Measurements from ENCODE around the gene FAM167B.
"Not testable (repeated sequence)": the region's sequence is repeated elsewhere in the genome, so short reads cannot be mapped to it uniquely, and the experiment has no call there.

Gene FAM167B

DNA sequence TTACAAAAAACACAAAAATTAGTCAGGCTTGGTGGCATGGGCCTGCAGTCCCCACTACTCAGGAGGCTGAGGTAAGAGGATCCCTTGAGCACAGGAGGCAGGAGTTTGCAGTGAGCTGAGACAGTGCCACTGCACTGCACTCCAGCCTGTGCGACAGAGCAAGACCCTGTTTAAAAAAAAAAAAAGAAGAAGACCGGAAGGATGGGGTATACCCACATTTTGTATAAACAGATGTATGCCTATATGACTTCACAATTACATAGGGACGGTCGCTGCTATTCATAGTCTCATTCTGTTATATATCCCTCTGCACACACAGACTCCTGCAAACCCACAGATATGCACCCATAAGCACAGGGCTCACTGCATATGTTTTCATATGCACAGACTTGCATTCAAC is 16.7 kb downstream of the FAM167B start:
- DNase-seq: no peak

DNA sequence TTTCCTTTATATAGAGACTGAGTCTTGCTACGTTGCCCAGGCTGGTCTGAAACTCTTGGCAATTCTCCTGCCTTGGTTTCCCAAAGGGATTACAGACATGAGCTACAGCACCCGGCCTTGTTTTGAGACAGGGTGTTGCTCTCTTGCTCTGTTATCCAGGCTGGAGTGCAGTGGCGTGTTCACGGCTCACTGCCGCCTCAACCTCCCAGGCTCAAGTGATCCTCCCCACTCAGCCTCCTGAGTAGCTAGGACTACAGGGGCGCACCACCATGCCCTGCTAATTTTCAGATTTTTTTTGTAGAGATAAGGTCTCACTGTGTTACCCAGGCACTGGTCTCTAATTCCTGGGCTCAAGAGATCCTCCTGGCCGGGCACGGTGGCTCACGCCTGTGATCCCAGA is 18.8 kb downstream of the FAM167B start:
- no peak for DNase-seq

DNA sequence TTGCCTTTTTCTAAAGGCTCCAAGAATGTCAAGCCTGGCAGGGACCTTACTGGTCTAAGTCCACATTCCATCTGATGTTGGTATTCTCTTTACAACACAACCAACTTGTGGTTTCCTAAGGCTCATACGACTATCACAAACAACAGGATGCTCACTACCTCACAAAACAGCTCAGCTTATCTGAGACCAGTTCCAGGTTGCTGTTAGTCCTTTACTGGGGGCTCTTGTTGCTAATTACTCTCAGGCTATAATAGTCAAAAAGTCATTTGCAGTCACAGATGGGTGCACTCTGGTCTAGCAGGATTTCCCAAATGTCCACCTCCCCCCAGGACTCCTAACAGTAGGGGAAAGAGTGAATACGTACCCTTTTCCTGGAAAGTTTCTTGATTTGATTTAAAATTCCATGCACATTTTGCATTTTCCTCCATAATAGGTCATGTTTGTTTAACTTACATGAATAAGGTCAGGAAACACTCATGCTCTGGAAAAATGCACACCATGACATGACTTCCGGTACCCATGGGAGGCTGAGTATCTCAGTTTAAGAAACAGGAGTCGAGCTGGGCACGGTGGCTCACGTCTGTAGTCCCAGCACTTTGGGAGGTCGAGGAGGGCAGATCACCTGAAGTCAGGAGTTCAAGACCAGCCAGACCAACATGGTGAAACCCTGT is 20.0 kb downstream of the FAM167B start:
- no peak for DNase-seq

DNA sequence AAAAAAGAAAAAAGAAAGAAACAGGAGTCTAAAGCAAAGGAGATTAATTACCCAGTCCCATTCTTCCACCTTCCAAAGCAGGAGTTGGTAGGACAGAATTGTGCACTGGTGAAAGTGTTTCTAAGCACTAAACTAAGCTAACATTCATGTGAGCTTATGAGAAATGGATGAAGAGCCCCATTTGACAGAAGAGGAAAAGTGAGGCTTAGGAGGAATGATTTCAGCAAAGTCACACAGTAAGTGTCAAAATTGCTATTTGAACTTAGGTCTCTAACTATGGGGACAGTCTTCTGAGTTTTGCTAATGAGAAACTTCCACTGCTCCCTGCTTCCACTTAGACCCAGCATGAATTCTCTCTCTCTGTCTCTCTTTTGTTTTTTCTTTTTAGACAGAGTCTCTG is 22.7 kb downstream of the FAM167B start:
- no peak for DNase-seq

DNA sequence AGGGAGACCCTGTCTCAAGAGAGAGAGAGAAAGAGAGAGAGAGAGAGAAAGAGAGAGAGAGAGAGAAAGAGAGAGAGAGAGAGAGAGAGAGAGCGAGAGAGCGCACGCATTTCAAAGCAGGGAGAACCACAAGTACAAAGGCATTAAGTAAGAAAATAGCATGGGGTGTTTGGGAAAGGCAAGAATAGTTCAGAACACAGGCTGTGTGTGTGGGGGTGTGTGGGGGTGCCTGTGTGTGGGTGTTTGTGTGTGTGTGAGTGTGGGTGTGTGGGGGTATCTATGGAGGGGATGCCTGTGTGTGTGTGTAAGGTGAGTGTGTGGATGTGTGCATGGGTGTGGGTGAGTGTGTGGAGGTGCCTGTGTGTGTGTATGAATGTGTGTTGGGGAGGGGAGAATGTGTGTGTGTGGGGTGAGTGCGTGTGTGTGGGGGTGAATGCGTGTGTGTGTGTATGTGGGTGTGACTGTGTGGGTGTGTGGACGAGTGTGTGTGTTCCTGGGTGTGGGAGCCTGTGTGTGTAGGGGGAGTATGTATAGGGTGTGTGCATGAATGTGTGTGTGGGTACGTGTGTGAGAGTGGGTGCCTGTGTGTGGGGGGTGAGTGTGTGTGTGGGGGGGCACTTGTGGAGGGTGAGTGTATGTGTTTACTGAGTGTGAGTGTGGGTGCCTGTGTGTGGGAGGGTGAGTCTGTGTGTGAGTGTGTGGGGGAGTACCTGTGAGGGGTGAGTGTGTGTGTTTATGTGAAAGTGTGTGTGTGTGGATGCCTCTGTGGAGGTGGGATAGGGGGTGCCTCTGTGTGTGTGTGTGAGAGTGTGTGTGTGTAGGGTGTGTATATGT is 25.8 kb downstream of the FAM167B start:
- DNase-seq: no peak

DNA sequence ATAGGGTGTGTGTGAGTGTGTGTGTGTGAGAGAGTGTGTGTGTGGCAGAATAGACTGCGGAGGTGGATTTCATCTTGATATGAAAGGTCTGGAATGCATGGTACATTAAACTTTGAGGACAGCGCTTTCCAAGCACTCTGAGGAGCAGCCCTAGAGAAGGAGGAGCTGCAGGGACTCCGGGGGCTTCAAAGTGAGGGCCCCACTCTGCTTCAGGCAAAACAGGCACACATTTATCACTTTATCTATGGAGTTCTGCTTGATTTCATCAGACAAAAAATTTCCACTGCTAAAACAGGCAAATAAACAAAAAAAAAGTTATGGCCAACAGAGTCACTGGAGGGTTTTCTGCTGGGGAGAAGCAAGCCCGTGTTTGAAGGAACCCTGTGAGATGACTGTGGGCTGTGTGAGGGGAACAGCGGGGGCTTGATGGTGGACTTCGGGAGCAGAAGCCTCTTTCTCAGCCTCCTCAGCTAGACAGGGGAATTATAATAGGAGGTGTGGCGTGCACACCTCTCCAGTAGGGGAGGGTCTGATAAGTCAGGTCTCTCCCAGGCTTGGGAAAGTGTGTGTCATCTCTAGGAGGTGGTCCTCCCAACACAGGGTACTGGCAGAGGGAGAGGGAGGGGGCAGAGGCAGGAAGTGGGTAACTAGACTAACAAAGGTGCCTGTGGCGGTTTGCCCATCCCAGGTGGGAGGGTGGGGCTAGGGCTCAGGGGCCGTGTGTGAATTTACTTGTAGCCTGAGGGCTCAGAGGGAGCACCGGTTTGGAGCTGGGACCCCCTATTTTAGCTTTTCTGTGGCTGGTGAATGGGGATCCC is 26.6 kb downstream of the FAM167B start:
- DNase-seq: no peak

DNA sequence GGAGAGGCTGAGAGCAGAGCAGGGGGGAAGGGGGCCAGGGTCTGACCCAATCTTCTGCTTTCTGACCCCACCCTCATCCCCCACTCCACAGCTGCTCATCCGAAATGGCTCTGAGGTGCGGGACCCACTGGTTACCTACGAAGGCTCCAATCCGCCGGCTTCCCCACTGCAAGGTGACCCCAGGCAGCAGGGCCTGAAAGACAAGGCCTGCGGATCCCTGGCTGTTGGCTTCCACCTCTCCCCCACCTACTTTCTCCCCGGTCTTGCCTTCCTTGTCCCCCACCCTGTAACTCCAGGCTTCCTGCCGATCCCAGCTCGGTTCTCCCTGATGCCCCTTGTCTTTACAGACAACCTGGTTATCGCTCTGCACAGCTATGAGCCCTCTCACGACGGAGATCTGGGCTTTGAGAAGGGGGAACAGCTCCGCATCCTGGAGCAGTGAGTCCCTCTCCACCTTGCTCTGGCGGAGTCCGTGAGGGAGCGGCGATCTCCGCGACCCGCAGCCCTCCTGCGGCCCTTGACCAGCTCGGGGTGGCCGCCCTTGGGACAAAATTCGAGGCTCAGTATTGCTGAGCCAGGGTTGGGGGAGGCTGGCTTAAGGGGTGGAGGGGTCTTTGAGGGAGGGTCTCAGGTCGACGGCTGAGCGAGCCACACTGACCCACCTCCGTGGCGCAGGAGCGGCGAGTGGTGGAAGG is 27.8 kb downstream of the FAM167B start:
- no peak for DNase-seq

DNA sequence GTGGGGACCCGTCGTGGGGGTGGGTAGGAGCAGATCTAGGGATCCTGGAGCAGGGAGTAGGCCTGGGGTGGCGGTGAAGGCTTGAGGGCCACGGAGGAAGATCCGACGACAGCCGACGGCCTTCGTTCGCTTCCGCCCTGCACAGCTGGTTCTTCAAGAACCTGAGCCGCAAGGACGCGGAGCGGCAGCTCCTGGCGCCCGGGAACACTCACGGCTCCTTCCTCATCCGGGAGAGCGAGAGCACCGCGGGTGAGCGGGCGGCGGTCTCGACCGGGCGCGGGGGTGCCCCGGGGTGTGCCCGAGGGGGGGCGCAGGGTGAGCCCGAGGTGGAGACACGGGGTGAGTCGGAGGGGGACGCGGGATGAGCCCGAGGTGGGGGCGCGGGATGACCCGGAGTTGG is 28.4 kb downstream of the FAM167B start:
- DNase-seq: no peak

DNA sequence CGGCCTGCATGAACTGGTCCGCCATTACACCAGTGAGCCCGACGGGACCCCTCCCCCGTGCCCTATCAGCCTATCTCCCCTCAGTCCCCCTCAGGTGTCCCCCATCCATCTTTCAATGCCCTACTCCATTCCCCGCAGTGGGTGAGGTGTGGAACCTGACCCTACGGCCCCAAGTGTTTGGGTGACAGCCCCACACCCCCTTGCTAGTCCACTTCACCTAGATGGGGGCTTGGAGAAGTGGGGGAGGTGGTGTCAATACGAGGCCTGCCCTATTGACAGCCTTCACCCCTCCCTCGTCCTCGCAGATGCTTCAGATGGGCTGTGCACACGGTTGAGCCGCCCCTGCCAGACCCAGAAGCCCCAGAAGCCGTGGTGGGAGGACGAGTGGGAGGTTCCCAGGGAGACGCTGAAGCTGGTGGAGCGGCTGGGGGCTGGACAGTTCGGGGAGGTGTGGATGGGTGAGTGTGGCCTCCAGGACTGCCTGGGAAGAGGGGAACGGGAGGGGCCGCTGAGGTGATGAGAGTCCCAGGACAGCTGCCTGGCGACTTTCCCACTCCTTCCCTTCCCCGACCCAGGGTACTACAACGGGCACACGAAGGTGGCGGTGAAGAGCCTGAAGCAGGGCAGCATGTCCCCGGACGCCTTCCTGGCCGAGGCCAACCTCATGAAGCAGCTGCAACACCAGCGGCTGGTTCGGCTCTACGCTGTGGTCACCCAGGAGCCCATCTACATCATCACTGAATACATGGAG is 29.2 kb downstream of the FAM167B start:
- no peak for DNase-seq

DNA sequence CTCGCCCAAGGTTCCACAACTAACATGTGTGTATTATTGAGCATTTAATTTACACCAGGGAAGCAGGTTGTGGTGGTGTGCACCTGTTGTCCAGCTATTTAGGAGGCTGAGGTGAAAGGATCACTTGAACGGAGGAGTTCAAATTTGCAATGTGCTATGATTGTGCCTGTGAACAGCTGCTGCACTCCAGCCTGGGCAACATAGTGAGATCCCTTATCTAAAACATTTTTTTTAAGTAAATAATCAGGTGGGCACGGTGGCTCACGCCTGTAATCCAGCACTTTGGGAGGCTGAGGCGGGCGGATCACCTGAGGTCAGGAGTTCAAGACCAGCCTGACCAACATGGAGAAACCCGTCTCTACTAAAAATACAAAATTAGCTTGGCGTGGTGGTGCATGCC is 37.8 kb downstream of the FAM167B start:
- DNase-seq: not testable (repeated sequence)

DNA sequence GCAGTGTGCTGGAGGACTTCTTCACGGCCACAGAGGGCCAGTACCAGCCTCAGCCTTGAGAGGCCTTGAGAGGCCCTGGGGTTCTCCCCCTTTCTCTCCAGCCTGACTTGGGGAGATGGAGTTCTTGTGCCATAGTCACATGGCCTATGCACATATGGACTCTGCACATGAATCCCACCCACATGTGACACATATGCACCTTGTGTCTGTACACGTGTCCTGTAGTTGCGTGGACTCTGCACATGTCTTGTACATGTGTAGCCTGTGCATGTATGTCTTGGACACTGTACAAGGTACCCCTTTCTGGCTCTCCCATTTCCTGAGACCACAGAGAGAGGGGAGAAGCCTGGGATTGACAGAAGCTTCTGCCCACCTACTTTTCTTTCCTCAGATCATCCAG is 38.6 kb downstream of the FAM167B start:
- DNase-seq: no peak

DNA sequence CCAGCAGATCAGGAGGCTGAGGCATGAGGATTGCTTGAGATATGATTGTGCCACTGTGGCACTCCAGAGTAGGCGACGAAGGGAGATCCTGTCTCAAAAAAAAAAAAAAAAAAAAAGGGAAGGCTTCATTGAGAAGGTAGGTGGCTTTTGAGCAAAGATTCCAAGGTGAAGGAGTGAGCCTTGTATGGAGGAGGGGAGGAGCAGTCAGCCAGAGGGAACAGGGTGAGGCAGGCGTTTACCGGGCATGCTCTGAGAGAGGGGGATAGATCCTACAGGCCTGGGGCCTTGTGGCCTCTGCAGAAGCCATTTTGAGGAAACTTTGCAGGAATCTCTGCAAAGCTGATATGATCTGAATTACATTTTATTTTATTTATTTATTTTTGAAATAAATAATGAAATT is 39.7 kb downstream of the FAM167B start:
- DNase-seq: no peak

DNA sequence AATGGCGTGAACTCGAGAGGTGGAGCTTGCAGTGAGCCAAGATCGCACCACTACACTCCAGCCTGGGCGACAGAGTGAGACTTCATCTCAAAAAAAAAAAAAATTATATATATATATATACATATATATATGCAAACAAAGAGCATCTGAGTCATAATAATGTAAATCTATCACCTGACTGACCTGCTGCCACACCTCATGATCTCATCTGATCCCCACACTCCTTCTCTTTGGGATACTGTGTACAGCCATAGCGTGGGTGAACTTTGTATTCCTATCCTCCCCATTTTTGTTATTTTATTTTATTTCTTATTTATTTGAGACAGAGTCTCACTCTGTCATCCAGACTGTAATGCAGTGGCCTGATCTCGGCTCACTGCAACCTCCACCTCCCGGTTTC is 42.2 kb downstream of the FAM167B start:
- no peak for DNase-seq

DNA sequence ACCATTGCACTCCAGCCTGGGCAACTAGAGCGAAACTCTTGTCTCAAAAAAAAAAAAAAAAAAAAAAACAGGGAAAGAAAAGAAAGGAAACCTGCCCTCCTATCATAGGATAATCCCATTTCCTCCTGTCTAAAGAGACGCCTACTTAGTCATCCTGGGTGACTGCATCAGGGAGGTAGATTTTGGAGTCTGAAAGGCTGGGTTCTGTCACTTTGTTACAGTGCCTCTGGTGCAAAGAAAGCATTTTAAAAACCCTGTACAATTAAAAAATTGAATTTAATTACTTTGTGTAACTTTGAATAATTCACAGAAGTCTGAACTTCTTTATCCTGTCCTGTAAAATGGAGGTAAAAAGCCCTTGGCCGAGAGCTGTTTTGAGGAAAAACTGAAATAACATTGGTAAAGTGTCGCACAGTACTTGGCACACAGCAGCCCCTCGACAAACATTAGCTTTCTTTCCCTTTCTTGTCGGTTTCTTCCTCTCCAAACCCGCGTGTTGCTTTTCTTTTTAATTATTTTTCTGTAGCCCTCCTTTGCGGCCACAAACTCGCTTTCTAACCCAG is 44.2 kb downstream of the FAM167B start:
- no peak for DNase-seq

DNA sequence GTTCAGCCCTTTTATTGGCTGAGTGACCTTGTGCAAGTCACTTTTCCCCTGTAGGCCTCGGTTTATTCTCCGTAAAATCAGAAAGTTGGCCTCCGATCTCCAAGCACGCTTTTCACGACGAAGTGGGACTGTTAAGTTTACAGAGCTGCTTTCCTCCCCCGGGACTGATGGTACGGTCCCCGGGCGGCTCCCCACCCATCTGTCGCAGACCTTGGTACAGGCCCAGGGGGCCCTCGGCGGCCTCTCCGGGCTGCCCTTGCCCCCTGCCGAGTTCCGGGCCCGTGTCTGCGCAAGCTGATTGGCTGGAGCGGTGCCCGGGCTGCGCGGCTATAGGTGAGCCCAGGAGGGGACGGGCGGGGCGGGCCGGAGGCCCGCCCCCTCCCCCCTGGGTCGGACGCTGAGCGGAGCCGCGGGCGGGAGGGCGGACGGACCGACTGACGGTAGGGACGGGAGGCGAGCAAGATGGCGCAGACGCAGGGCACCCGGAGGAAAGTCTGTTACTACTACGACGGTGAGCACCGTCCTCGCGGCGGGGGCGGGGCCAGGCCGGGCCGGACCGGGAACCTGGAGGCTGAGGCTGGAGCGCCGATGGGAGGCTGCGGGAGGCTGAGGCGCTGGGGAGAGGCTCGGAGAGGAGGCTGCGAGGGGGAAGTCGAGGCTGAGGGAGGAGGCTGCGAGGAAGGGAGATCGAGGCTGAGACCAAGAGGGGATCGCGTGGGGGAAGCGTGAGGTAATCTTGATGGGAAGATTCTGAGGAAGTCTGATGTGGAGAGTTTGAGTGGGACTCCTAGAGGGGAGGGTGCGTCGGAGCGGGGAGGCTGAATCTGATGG is 44.9 kb downstream of the FAM167B start, which contains the start of gene HDAC1:
TSS of gene HDAC1 (plus strand) at position 376 of the 831 bp plus-strand sequence. CDS start at position 463, 87 bp downstream.
- peak; percentile 79 to 93 for DNase-seq

DNA sequence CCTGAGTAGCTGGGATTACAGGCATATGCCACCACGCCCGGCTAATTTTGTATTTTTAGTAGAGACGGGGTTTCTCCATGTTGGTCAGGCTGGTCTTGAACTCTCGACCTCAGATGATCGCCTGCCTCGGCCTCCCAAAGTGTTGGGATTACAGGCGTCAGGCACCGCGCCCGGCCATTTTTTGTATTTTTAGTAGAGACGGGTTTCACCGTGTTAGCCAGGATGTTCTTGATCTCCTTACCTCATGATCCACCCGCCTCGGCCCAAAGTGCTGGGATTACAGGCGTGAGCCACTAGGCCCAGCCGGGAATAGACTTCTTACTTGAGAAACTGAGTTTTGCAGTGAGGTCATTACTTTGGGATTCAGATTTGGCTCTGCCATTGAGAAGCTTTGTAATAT is 51.2 kb downstream of the FAM167B start:
- not testable (repeated sequence) for DNase-seq

All from bone marrow (tissue), 2 donors.